Measurements from ENCODE around the gene TUBGCP2.

Gene TUBGCP2

DNA sequence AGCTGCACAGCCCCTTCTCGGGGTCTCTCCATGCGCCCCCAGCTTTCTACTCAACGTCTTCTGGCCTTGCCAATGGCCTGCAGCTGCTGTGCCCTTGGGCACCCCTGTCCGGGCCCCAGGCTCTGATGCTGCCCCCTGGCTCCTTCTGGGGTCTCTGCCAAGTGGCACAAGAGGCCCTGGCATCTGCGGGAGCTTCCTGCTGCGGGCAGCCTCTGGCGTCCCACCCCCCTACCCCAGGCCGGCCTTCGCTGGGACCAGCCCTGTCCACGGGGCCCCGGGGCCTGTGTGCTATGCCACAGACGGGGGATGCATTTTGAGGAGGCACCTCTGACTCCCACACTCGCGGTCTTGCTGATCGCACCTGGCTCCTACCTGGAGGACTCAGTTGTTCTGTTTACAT, 68.7 kb downstream of the TUBGCP2 start:
- H3K4me3 ChIP-seq (ENCODE audit: low read length): no peak overlapping the region
- TF ChIP-seq, protein P1, sequence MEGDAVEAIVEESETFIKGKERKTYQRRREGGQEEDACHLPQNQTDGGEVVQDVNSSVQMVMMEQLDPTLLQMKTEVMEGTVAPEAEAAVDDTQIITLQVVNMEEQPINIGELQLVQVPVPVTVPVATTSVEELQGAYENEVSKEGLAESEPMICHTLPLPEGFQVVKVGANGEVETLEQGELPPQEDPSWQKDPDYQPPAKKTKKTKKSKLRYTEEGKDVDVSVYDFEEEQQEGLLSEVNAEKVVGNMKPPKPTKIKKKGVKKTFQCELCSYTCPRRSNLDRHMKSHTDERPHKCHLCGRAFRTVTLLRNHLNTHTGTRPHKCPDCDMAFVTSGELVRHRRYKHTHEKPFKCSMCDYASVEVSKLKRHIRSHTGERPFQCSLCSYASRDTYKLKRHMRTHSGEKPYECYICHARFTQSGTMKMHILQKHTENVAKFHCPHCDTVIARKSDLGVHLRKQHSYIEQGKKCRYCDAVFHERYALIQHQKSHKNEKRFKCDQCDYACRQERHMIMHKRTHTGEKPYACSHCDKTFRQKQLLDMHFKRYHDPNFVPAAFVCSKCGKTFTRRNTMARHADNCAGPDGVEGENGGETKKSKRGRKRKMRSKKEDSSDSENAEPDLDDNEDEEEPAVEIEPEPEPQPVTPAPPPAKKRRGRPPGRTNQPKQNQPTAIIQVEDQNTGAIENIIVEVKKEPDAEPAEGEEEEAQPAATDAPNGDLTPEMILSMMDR (IDR thresholded peaks at IDR 0.05; ENCODE audit: low read depth, low read length, poor library complexity, severe bottlenecking): no peak
- no peak for TF ChIP-seq EZH2phosphoT487 (IDR thresholded peaks at IDR 0.05; ENCODE audit: borderline replicate concordance, low read length)
- no peak overlapping the region for H3K4me2 ChIP-seq (ENCODE audit: low read length)
- no peaks in the 10 kb centered on the region for H3K4me1 ChIP-seq (ENCODE audit: control insufficient read depth, low read length)
- H3K27ac ChIP-seq (ENCODE audit: low read depth, low read length): no peak overlapping the region
- peaks cover 10% of the 10 kb centered on the region for H3K27me3 ChIP-seq (ENCODE audit: control insufficient read depth, low read length)
- H3K36me3 ChIP-seq (ENCODE audit: control insufficient read depth, low read length): no peaks in the 10 kb centered on the region
- H3K9me2 ChIP-seq (replicated peaks; ENCODE audit: control insufficient read depth, low read length): no peaks in the 10 kb centered on the region
- no peaks in the 10 kb centered on the region for H3K79me2 ChIP-seq (ENCODE audit: control insufficient read depth, low read length)
- no peaks in the 10 kb centered on the region for H3K9me3 ChIP-seq (ENCODE audit: control insufficient read depth, insufficient read depth, low read length)
- no peaks in the 10 kb centered on the region for H4K20me1 ChIP-seq (ENCODE audit: control insufficient read depth, insufficient read depth, low read depth, low read length)
- H3F3A ChIP-seq (ENCODE audit: control insufficient read depth, insufficient read depth): no peaks in the 10 kb centered on the region

DNA sequence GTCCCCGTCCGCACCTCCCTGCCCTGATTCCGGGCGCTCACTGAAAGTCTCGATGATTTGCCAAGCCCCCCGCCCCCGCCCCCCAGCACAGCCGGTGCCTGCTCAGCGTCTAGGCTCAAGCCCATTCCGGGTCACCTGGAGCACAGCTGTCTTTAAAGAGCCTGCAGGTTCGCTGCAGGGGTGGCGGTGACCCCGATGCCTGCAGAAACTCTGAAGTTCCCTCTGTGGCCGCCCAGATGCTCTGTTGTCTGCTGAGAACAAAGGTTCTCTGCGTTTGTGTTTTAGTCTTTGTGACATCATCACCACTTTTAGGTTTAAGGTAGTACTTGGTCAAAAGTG, 70.2 kb downstream of the TUBGCP2 start:
- H3K79me2 ChIP-seq (ENCODE audit: control insufficient read depth, low read length): no peaks in the 10 kb centered on the region
- H3K36me3 ChIP-seq (ENCODE audit: control insufficient read depth, low read length): no peaks in the 10 kb centered on the region
- H3F3A ChIP-seq (ENCODE audit: control insufficient read depth, insufficient read depth): no peaks in the 10 kb centered on the region
- no peak overlapping the region for H3K27ac ChIP-seq (ENCODE audit: low read depth, low read length)
- H3K9me3 ChIP-seq (ENCODE audit: control insufficient read depth, insufficient read depth, low read length): no peaks in the 10 kb centered on the region
- no peak overlapping the region for H3K4me3 ChIP-seq (ENCODE audit: low read length)
- peaks cover 10% of the 10 kb centered on the region for H3K27me3 ChIP-seq (ENCODE audit: control insufficient read depth, low read length)
- TF ChIP-seq, protein P1 (IDR thresholded peaks at IDR 0.05; ENCODE audit: low read depth, low read length, poor library complexity, severe bottlenecking): no peak
- no peak for TF ChIP-seq EZH2phosphoT487 (IDR thresholded peaks at IDR 0.05; ENCODE audit: borderline replicate concordance, low read length)
- no peak overlapping the region for H3K4me2 ChIP-seq (ENCODE audit: low read length)
- H3K4me1 ChIP-seq (ENCODE audit: control insufficient read depth, low read length): no peaks in the 10 kb centered on the region
- no peaks in the 10 kb centered on the region for H3K9me2 ChIP-seq (replicated peaks; ENCODE audit: control insufficient read depth, low read length)
- H4K20me1 ChIP-seq (ENCODE audit: control insufficient read depth, insufficient read depth, low read depth, low read length): no peaks in the 10 kb centered on the region

DNA sequence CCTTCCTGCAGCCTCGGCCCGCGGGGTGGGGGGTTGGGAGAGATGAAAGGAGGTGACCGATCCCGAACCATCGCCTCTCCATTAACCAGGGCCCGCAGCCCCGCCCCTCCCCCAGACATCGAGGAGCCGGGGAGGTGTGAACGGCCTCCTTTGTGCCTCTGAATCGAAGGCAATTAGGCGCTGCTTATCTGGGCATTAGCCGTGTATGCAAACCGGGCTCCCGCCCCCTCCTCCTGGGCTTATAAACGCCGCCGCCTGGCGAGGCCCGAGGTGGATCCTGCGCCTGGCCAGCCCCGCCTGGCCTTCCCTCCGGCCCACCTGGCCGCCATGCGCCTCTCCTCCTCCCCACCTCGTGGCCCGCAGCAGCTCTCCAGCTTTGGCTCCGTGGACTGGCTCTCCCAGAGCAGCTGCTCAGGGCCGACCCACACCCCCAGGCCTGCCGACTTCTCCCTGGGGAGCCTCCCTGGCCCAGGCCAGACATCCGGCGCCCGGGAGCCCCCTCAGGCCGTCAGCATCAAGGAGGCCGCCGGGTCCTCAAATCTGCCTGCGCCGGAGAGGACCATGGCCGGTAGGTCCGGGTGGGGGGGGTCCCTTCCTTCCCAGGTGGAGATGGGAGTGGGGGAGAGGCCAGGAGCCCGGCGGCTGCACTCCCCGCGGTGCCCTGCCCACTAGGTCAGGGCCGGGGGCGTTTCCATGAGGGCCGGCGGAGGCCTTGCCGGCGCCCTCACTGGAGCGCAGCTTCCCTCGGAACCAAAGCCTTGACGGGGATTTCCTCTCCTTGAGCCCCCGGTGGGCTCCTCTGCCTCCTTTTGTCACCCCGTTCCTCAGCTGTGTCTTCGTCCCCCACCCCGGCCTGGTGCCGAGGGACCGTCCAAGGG, 70.8 kb downstream of the TUBGCP2 start, which contains the start of gene VENTX:
TSS of gene VENTX (plus strand) at position 268 of the 878 bp plus-strand sequence. CDS start at position 328, 60 bp downstream.
- H3K79me2 ChIP-seq (ENCODE audit: control insufficient read depth, low read length): no peaks in the 10 kb centered on the region
- no peaks in the 10 kb centered on the region for H3K4me1 ChIP-seq (ENCODE audit: control insufficient read depth, low read length)
- H3K4me3 ChIP-seq (ENCODE audit: low read length): no peak within 1 kb of the TSS
- no peaks in the 10 kb centered on the region for H3K36me3 ChIP-seq (ENCODE audit: control insufficient read depth, low read length)
- no peaks in the 10 kb centered on the region for H3K9me2 ChIP-seq (replicated peaks; ENCODE audit: control insufficient read depth, low read length)
- peaks cover 10% of the 10 kb centered on the region for H3K27me3 ChIP-seq (ENCODE audit: control insufficient read depth, low read length)
- H3K27ac ChIP-seq (ENCODE audit: low read depth, low read length): no peak within 1 kb of the TSS
- H4K20me1 ChIP-seq (ENCODE audit: control insufficient read depth, insufficient read depth, low read depth, low read length): no peaks in the 10 kb centered on the region
- H3K9me3 ChIP-seq (ENCODE audit: control insufficient read depth, insufficient read depth, low read length): no peaks in the 10 kb centered on the region
- H3K4me2 ChIP-seq (ENCODE audit: low read length): no peak within 1 kb of the TSS
- H3F3A ChIP-seq (ENCODE audit: control insufficient read depth, insufficient read depth): no peaks in the 10 kb centered on the region
- no peak for TF ChIP-seq EZH2phosphoT487 (IDR thresholded peaks at IDR 0.05; ENCODE audit: borderline replicate concordance, low read length)
- TF ChIP-seq, protein P1 (IDR thresholded peaks at IDR 0.05; ENCODE audit: low read depth, low read length, poor library complexity, severe bottlenecking): no peak
